Measurements from ENCODE around the gene DHX15.

DNA sequence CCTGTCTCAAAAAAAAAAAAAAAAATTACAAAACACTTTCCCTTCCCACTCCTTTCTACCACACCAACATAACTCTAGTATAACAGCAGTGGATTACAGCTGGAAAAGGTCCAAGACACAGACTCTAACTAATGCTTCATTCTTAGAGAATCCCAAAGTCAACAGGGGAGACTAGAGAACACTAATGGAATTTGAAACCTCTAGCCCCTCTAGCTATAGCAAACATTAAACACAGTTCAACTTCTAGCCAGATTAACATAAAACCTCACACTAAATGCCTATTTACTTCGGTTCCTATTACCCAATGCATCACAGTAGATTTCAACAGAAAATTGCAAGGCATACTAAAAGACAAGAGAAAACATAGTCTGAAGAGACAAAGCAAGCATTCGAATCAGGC is 10.5 kb upstream of the DHX15 start:
- no peak for TF ChIP-seq SP1 (CRISPR knock-in tag; conservative IDR thresholded peaks at IDR 0.05)
- no peak for TF ChIP-seq KAT7 (CRISPR knock-in tag; IDR thresholded peaks at IDR 0.05; ENCODE audit: borderline replicate concordance)
- TF ChIP-seq, protein P1, sequence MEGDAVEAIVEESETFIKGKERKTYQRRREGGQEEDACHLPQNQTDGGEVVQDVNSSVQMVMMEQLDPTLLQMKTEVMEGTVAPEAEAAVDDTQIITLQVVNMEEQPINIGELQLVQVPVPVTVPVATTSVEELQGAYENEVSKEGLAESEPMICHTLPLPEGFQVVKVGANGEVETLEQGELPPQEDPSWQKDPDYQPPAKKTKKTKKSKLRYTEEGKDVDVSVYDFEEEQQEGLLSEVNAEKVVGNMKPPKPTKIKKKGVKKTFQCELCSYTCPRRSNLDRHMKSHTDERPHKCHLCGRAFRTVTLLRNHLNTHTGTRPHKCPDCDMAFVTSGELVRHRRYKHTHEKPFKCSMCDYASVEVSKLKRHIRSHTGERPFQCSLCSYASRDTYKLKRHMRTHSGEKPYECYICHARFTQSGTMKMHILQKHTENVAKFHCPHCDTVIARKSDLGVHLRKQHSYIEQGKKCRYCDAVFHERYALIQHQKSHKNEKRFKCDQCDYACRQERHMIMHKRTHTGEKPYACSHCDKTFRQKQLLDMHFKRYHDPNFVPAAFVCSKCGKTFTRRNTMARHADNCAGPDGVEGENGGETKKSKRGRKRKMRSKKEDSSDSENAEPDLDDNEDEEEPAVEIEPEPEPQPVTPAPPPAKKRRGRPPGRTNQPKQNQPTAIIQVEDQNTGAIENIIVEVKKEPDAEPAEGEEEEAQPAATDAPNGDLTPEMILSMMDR (IDR thresholded peaks at IDR 0.05): no peak
- TF ChIP-seq ESRRA (CRISPR knock-in tag; IDR thresholded peaks at IDR 0.05; ENCODE audit: borderline replicate concordance): no peak
- TF ChIP-seq STAT6 (CRISPR knock-in tag; conservative IDR thresholded peaks at IDR 0.05; ENCODE audit: low read depth): no peak
- no peak for TF ChIP-seq E2F5 (CRISPR knock-in tag; IDR thresholded peaks at IDR 0.05)
- no peak for TF ChIP-seq ZNF317 (CRISPR knock-in tag; IDR thresholded peaks at IDR 0.05; ENCODE audit: borderline replicate concordance, low read depth)
